IPS DF 6.9 (cell line): Measurements from ENCODE around the gene TXNL4B.

Source experiments
- DNase-seq: peaks from one replicate; pipeline ENCODE4 v3.0.0-alpha.2; 2013; ENCODE audit warnings: low read depth, low spot score
- H3K27ac ChIP-seq: one replicate; pipeline ENCODE4 v1.5.1; 2013; ENCODE audit warnings: low read length, control low read depth
- H3K27me3 ChIP-seq: 2 replicates; pipeline ENCODE4 v1.6.1; 2013; ENCODE audit warnings: mild to moderate bottlenecking, low read length; ENCODE audit not compliant: control insufficient read depth, insufficient read depth
- H3K36me3 ChIP-seq: 2 replicates; pipeline ENCODE4 v1.6.1; 2013; ENCODE audit warnings: low read length; ENCODE audit not compliant: control insufficient read depth, insufficient read depth
- H3K4me1 ChIP-seq: 2 replicates; pipeline ENCODE4 v1.6.1; 2013; ENCODE audit warnings: low read length; ENCODE audit not compliant: control insufficient read depth, insufficient read depth
- H3K4me3 ChIP-seq: 2 replicates; pipeline ENCODE4 v1.5.1; 2013; ENCODE audit warnings: mild to moderate bottlenecking, low read length
- H3K9me3 ChIP-seq: 2 replicates; pipeline ENCODE4 v1.6.1; 2013; ENCODE audit warnings: low read length, inconsistent platforms; ENCODE audit not compliant: control insufficient read depth, insufficient read depth
- WGBS: extraction: QIAGEN DNeasy Blood & Tissue Kit; methylation state at CpG from one replicate; pipeline ENCODE4 v1.1.7; 2013; ENCODE audit warnings: mixed read lengths, missing lambda C conversion rate; ENCODE audit not compliant: insufficient read length, insufficient coverage; 5-methylcytosine and 5-hydroxymethylcytosine counted together

The TXNL4B gene

DNA sequence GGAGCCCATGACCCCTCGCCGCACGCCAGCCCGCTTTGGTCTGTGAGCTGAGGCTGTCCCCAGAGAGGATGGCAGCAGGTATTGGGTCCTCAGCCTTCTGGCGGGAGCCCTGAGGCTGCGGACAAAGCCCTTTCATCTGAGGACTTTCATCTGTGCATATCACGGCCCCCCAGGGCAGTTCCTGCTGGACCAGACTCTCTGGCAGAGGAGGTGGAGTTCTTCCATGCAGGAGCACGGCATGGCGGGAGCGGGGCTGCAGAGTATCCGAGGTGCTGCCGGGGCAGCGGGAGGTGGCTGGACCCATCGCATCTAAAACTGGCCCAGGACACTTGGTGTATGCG lies 19.0 kb upstream of the TXNL4B start:
- Histone ChIP-seq H3K9me3 (no peaks in the 10 kb centered on the region), H3K27ac (no peak overlapping the region), H3K27me3 (no peaks in the 10 kb centered on the region), H3K4me3 (no peak overlapping the region), H3K36me3 (peaks cover 21% of the 10 kb centered on the region), H3K4me1 (no peaks in the 10 kb centered on the region)
- DNase-seq: no peak
- no CpG with 5 or more reads among the region's 15 CpGs for WGBS

DNA sequence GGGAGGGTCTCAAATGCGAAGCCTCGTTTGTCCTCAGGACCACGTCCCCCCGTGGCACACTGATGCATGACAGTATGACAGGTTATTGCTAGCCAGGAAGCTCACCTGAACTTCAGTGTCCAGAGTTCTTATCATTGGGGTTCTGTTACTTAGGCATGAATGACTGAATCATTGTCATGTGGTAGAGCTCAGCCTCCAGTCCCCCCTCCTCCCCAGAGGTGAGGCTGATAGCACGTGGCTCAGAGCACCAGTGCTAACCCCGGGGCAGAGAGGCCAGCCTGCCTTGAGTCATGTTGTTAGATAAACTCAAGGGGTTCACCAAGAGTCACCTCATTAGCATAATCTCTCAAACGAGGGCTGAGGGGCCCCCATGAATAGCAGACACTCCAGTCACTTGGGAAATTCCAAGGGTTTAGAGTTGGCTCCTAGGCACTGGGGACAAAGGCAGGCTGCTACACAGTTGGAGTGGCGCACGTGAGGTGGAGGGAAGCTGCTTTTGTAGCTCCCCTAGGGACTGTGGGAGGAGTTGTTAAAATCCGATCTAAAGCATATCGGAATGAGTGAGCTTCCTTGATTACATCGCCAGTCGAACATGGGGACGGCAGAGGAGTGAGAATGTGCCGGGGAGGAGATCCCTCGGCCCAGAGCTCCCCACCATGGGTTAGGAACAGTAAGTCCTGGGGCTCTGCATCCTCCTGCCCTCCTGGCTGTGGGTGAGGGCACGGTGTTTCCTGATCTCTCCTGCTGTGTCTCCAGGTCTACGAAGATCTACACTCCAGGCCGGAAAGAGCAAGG lies 18.4 kb upstream of the TXNL4B start:
- no peak overlapping the region for H3K27ac ChIP-seq
- H3K36me3 ChIP-seq: peaks cover 24% of the 10 kb centered on the region
- H3K27me3 ChIP-seq: no peaks in the 10 kb centered on the region

DNA sequence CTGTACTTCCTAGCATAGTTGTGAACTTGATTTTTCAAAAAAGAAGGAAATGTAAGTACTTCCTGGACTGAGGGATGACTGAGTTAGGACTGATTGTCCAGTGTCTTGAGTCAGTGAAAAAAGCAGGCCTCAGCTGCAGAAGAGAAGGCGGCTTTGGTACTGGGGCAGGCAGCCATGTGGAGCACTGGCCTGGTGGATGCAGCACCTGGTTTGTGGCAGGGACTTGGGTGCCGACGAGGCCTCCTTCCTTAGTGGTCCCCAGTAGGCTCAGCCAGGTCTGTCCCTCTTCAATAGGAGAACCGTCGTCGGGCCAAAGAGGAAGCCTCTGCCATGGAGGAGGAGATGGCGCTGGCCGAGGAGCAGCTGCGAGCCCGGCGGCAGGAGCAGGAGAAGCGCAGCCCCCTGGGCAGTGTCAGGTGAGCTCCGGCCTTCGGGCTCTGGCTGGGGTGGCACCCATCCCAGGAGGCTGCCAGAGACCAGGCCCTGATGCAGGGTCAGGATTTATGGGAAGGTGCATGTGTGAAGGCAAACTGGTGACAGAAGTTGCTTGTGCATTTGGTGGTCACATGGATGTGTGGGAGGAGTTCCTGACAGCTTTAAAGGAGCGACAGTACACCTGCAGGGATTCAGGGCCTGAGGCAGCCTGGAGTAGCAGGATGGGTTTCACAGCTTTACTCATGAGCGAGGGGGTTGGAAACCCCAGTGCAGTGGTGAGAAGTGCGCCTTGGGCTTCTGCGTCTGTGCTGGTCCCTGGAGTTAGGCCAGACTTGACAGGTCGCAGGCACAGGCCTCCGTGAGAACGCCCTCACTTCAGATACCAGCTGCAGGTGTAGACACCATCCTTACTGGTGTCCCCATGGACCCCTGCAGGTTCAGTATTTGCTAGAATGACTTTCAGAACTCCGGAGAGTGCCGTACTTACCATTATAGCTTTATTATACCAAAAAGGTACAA lies 17.5 kb upstream of the TXNL4B start:
- Histone ChIP-seq H3K27ac (no peak overlapping the region), H3K4me3 (no peak overlapping the region), H3K36me3 (peaks cover 30% of the 10 kb centered on the region), H3K9me3 (no peaks in the 10 kb centered on the region), H3K27me3 (no peaks in the 10 kb centered on the region), H3K4me1 (no peaks in the 10 kb centered on the region)
- DNase-seq: no peak
- WGBS: no CpG with 5 or more reads among the region's 23 CpGs

More for the DNA sequence above, 18.4 kb upstream of the TXNL4B start:
- no peak for DNase-seq
- H3K4me1 ChIP-seq: no peaks in the 10 kb centered on the region
- no peaks in the 10 kb centered on the region for H3K9me3 ChIP-seq
- no CpG with 5 or more reads among the region's 19 CpGs for WGBS
- no peak overlapping the region for H3K4me3 ChIP-seq

DNA sequence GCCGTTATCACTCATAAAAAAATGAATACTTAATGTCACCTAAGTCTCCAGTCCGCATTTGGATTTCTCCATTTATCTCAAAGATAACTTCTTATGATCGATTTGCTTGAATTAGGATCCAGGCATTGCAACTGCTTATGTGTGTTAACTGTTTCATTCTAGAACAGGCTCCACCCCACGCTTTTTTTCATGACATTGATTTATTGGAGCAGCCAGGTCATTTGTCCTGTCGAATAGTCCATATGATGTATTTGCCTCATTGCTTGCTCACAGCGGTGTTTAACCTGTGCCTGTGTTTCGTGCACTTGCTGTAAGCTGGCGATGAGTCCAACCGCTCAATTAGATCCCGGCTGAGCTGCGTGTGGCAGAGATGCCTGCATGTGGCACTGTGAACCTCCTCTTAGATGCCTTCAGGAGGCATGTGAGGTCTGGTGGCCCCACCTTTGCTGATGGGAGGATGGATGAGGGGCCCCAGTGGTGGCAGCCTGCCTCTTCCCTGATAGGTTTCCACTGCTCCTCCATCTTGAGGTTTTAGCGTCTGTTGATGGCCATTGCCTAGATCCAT lies 16.6 kb upstream of the TXNL4B start:
- Histone ChIP-seq H3K4me1 (no peaks in the 10 kb centered on the region), H3K27me3 (no peaks in the 10 kb centered on the region), H3K27ac (no peak overlapping the region), H3K4me3 (no peak overlapping the region), H3K36me3 (peaks cover 39% of the 10 kb centered on the region), H3K9me3 (no peaks in the 10 kb centered on the region)
- DNase-seq: no peak
- WGBS: no CpG with 5 or more reads among the region's 12 CpGs

DNA sequence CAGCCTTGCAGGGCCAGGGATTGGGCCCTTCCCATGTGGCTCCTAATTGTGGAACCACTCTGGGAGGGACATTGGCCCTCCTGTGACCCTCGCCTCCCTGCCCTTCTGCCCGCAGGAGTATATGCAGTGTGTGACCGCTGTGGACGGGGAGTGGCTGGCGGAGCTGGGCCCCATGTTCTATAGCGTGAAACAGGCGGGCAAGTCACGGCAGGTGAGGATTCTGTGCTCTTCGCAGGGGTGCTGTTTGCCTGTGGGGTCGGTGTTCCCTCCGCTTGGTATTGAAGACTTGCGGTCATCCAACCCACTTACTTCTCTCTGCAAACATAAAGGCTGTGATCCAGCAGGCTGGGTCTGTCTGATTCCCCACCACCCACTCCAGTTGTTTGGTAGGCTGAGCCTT lies 15.9 kb upstream of the TXNL4B start:
- no peak for DNase-seq
- H3K4me3 ChIP-seq: no peak overlapping the region
- no peaks in the 10 kb centered on the region for H3K4me1 ChIP-seq
- H3K27ac ChIP-seq: no peak overlapping the region
- H3K36me3 ChIP-seq: peaks cover 47% of the 10 kb centered on the region
- no peaks in the 10 kb centered on the region for H3K27me3 ChIP-seq
- H3K9me3 ChIP-seq: no peaks in the 10 kb centered on the region
- no CpG with 5 or more reads among the region's 12 CpGs for WGBS

DNA sequence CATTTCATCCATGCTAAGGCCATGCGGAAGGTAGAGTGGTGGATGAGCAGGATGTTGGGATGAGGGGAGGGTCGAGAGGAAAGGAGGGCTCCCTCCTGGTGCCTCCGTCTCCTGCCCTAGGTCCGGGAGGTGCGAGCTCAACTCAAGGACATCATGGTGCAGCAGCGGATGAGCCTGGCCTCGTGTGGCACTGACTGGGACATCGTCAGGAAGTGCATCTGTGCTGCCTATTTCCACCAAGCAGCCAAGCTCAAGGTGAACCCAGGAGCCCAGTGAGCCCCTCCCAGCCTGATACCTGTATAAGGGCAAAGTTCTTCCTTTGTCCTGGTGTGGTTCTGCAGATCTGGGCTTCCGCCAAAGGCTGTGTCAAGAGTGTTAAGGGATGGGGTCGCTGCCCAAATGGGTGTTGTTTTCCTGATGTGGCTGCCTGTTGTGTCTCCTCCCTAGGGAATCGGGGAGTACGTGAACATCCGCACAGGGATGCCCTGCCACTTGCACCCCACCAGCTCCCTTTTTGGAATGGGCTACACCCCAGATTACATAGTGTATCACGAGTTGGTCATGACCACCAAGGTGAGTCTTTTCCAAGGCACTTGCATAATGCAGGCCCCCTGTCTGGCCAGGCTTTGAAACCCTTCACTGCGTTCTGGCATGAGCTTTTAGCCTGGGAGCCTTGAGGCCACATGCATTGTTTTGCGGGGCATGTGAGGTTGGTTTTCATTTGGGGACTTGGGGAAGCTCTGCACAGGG lies 15.1 kb upstream of the TXNL4B start:
- peaks cover 55% of the 10 kb centered on the region for H3K36me3 ChIP-seq
- no CpG with 5 or more reads among the region's 16 CpGs for WGBS
- no peaks in the 10 kb centered on the region for H3K4me1 ChIP-seq
- no peak for DNase-seq
- H3K4me3 ChIP-seq: no peak overlapping the region
- H3K27me3 ChIP-seq: no peaks in the 10 kb centered on the region
- H3K9me3 ChIP-seq: no peaks in the 10 kb centered on the region
- H3K27ac ChIP-seq: no peak overlapping the region

DNA sequence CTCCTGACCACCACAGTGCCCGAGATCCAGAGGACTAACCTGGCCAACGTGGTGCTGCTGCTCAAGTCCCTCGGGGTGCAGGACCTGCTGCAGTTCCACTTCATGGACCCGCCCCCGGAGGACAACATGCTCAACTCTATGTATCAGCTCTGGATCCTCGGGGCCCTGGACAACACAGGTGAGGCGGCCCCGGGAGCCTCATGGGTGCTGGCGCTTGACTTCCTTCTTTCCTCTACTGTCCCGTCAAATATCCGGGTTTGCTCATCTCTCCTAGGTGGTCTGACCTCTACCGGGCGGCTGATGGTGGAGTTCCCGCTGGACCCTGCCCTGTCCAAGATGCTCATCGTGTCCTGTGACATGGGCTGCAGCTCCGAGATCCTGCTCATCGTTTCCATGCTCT lies 14.0 kb upstream of the TXNL4B start:
- DNase-seq: no peak
- Histone ChIP-seq H3K27ac (no peak overlapping the region), H3K36me3 (peaks cover 62% of the 10 kb centered on the region)

DNA sequence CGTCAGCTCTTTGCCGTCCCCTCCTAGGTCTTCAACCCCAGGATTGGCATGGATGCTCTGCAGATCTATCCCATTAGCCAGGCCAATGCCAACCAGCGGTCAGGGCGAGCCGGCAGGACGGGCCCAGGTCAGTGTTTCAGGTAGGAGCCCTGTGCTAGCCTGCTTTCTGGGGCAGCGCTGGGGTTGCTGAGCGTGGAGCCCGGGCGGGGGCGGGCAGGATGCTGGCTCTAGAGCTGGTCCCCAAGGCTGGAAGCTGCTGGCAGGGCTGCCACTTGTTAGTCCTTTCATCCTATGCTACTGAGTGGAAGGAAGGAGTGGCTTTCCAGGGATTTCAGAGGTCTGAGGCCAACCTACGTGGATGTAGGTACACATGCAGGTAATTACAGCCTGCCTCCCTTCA lies 12.6 kb upstream of the TXNL4B start:
- Histone ChIP-seq H3K9me3 (no peaks in the 10 kb centered on the region), H3K4me1 (no peaks in the 10 kb centered on the region), H3K36me3 (peaks cover 64% of the 10 kb centered on the region), H3K4me3 (no peak overlapping the region), H3K27me3 (no peaks in the 10 kb centered on the region), H3K27ac (no peak overlapping the region)
- no CpG with 5 or more reads among the region's 12 CpGs for WGBS
- DNase-seq: no peak

More for the DNA sequence above, 14.0 kb upstream of the TXNL4B start:
- Histone ChIP-seq H3K9me3 (no peaks in the 10 kb centered on the region), H3K27me3 (no peaks in the 10 kb centered on the region), H3K4me1 (no peaks in the 10 kb centered on the region), H3K4me3 (no peak overlapping the region)
- WGBS: no CpG with 5 or more reads among the region's 17 CpGs

DNA sequence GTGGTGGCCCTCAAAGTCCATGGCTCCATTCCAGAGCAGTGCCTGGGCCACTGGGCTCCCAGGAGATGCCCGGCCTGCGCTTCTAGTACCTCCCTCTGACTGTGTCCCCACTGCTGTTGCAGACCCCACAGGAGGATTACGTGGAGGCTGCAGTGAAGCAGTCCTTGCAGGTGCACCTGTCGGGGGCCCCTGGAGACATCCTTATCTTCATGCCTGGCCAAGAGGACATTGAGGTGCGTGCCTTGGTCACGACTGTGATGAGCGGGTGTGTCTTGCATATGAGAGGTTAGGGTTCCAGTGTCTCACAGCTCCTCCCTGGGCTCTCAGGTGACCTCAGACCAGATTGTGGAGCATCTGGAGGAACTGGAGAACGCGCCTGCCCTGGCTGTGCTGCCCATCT lies 11.5 kb upstream of the TXNL4B start:
- Histone ChIP-seq H3K4me3 (no peak overlapping the region), H3K36me3 (peaks cover 68% of the 10 kb centered on the region), H3K27ac (no peak overlapping the region), H3K27me3 (no peaks in the 10 kb centered on the region), H3K9me3 (no peaks in the 10 kb centered on the region), H3K4me1 (no peaks in the 10 kb centered on the region)
- WGBS: no CpG with 5 or more reads among the region's 9 CpGs
- no peak for DNase-seq

DNA sequence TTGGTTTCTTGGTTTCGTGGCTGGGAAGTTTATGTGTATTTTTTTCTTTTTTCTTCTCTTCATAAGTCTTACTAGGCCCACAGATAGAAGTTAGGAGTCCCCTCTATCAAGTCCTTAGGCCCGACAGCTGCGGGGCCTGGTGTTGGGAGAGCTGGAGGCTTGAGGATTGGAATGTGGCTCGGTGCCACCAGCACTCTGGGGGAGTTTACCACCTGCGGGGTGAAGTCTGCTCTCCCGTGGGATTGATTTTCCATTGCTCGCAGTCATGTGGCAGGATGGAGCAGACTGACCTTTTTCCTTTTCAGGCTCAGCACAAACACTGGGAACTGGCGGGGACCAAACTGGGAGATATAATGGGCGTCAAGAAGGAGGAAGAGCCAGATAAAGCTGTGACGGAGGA lies 7.8 kb upstream of the TXNL4B start:
- DNase-seq: no peak
- H3K36me3 ChIP-seq: peaks cover 56% of the 10 kb centered on the region
- H3K27ac ChIP-seq: no peak overlapping the region
- H3K4me3 ChIP-seq: no peak overlapping the region
- H3K9me3 ChIP-seq: no peaks in the 10 kb centered on the region
- H3K27me3 ChIP-seq: no peaks in the 10 kb centered on the region
- WGBS: no CpG with 5 or more reads among the region's 10 CpGs
- no peaks in the 10 kb centered on the region for H3K4me1 ChIP-seq
